Subcutaneous adipose tissue (tissue), 4 donors: Measurements from ENCODE around the gene BOC. TPM values are rescaled to one million over a fixed set of nuclear protein-coding genes. Genes with fewer than 3 reads are reported as not detected.

ENCODE experiments used
- CTCF ChIP-seq: fragments of 450-650 bp; IDR thresholded peaks from one replicate; pipeline ENCODE4 v1.5.1; 2016; ENCODE audit warnings: low read depth, mild to moderate bottlenecking, control low read depth, antibody characterized with exemption, moderate library complexity
- total RNA-seq, 4 donors: library from RNA; depleted of rRNA; stranded (reverse); fragments of >200 nt; gene quantifications; one replicate each; pipeline ENCODE4 v1.1.0, GENCODE V29; 2016

Gene BOC
- total RNA-seq, 4 donors from 2014 or later, result 15.1 to 46.5 (median 28.4) TPM

GRCh38 chr3:113277941-113278598 lies 66.7 kb downstream of the BOC start:
- TF ChIP-seq CTCF, result no peak

GRCh38 chr3:113278599-113278955 lies 67.2 kb downstream of the BOC start:
- TF ChIP-seq CTCF, result no peak

GRCh38 chr3:113279686-113280085 lies 68.3 kb downstream of the BOC start:
- TF ChIP-seq CTCF, result no peak

- TF ChIP-seq CTCF, result no peak
Observed at GRCh38 chr3:113283306-113283705, 71.9 kb downstream of the BOC start.

GRCh38 chr3:113284453-113285050 lies 73.2 kb downstream of the BOC start:
- TF ChIP-seq CTCF, result no peak

- no peak for TF ChIP-seq CTCF
Observed at GRCh38 chr3:113285226-113285625, 73.9 kb downstream of the BOC start.

GRCh38 chr3:113285741-113286140 lies 74.4 kb downstream of the BOC start:
- TF ChIP-seq CTCF, result no peak
